ENCODE measurements around the gene GGT1. TPM values are rescaled to one million over a fixed set of nuclear protein-coding genes. Genes with fewer than 3 reads are reported as not detected.
A peak's percentile ranks its signal among the peaks of the same experiment; 100 is the strongest.

GGT1 gene
- total RNA-seq, 1 experiment from 2014 or later = 14.0 TPM

DNA sequence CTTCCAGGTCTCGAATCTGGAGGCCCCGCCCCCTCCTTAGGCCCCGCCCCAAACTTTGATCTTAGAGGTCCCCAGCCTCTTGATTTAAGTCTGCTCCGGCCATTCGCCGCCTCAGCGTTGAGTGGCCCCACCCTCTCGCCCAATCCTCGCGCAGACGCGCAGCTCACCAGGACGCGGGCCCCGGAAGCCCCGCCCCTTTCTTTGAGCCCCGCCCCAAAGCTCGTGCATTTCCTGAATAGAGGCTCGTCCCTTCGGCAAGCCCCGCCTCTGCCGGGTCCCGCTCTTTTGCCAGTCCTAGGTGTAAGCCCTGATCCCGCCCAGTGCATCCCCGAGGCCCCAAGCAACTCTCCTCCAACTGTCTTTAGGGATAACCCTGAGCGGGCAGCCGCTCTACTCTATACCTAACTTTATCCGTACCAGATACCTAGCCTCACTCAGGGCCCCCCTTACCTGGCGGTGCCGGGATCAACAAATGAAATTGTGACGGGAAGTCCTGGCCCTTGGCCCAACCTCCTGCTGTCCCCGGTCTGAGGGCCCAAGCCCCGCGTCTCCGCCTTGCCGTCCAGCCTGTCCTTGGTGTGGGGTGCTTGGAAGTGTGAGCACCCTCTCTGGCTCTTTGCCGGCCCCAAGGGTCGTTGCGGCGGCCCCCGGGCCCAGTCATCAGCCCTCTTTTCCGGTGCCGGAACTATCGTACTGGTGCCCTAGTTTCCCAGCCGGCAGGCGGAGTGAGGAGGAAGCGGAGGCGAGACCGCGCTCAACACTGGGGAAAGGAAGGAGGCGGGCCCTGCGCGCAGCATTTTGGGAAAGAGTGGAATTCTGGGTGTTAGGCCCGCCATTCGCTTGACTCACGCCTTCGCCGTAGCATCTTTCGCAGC is 47.6 kb upstream of the GGT1 start, which contains the start of gene SNRPD3 (continued):
- peak; percentile 85 for TF ChIP-seq YY1 (IDR thresholded peaks at IDR 0.05; ENCODE audit: extremely low read depth, insufficient replicate concordance, low read depth, low read length)
- no peak for TF ChIP-seq EZH2phosphoT487 (IDR thresholded peaks at IDR 0.05; ENCODE audit: borderline replicate concordance)
- no peak for TF ChIP-seq JUND (IDR thresholded peaks at IDR 0.05)
- peak; percentile 68 for TF ChIP-seq ELF1 (IDR thresholded peaks at IDR 0.05; ENCODE audit: borderline replicate concordance, low read depth)
- peak; percentile 75 for TF ChIP-seq SP1 (IDR thresholded peaks at IDR 0.05; ENCODE audit: low read depth)

DNA sequence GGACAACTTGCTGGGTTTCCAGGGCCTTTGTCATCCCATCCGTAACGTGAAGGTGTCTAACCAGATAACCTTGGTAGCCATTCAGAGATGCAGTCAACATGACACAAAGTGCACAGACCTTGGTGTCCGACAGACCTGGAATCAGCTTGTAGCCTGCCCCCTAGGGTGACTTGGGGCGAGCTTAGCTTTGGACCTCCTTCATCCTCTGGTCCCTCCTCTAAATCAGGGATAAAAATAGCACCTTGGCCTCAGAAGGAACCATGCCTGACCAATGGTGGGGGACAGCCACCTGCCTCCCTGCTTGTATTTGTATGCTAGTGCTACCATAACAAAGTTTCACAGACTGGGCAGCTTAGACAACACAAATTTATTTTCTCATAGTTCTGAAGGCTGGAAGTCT is 43.5 kb upstream of the GGT1 start:
- no peak for DNase-seq (ENCODE audit: low read depth, low spot score)
- H3K36me3 ChIP-seq (ENCODE audit: control insufficient read depth in 1 of 2, insufficient read depth in 2 of 2, low read length in 2 of 2) = peaks cover 38% of the 10 kb centered on the region in 2 experiments
- H3K4me2 ChIP-seq (ENCODE audit: low read length) = no peak overlapping the region
- ChIA-PET POLR2A (no interaction called here), CTCF (no interaction called here), RAD21 (ENCODE audit: low non-redundant PET in 1 of 2, low total read pairs in 2 of 2, uncharacterized antibody in 2 of 2, unreplicated experiment in 2 of 2) (no interaction called here)
- peaks cover 6 to 10% of the 10 kb centered on the region in 2 experiments for H3K4me1 ChIP-seq (ENCODE audit: control insufficient read depth in 1 of 2, insufficient read depth in 2 of 2, low read length in 2 of 2)
- no peak overlapping the region for H3K4me3 ChIP-seq (replicated peaks in 1 of 2; ENCODE audit: low read depth in 1 of 2, low read length in 2 of 2)
- intact Hi-C loops (cut with micrococcal nuclease) = no loop called here
- peaks cover 17% of the 10 kb centered on the region; the same call in 1 of the 2 replicates for H4K20me1 ChIP-seq (ENCODE audit: insufficient read depth)
- no peaks in the 10 kb centered on the region for H3K9me3 ChIP-seq (ENCODE audit: control insufficient read depth in 1 of 2, insufficient read depth in 1 of 2, low read depth in 1 of 2, low read length in 2 of 2)
- H3K27ac ChIP-seq (ENCODE audit: low read depth, low read length) = no peak overlapping the region
- no peak overlapping the region for H3K9ac ChIP-seq (ENCODE audit: low read length)
- ATAC-seq = no peak
- no peaks in the 10 kb centered on the region for H3K9me2 ChIP-seq (ENCODE audit: insufficient read depth)
- no peaks in the 10 kb centered on the region for H3K27me3 ChIP-seq (ENCODE audit: insufficient read depth, low read length)
- BruUV-seq (replicated peaks) = no TSS peak
- no peak overlapping the region for H2AFZ ChIP-seq (ENCODE audit: low read depth, low read length, poor library complexity, severe bottlenecking)
- peaks cover 95% of the 10 kb centered on the region for H3K79me2 ChIP-seq (ENCODE audit: insufficient read depth, low read length)
- TF ChIP-seq, protein P1, sequence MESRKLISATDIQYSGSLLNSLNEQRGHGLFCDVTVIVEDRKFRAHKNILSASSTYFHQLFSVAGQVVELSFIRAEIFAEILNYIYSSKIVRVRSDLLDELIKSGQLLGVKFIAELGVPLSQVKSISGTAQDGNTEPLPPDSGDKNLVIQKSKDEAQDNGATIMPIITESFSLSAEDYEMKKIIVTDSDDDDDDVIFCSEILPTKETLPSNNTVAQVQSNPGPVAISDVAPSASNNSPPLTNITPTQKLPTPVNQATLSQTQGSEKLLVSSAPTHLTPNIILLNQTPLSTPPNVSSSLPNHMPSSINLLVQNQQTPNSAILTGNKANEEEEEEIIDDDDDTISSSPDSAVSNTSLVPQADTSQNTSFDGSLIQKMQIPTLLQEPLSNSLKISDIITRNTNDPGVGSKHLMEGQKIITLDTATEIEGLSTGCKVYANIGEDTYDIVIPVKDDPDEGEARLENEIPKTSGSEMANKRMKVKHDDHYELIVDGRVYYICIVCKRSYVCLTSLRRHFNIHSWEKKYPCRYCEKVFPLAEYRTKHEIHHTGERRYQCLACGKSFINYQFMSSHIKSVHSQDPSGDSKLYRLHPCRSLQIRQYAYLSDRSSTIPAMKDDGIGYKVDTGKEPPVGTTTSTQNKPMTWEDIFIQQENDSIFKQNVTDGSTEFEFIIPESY (IDR thresholded peaks at IDR 0.05; ENCODE audit: extremely low read depth, insufficient replicate concordance, low read length) = no peak
- TF ChIP-seq RAD21 (IDR thresholded peaks at IDR 0.05; ENCODE audit: low read depth) (no peak), ZNF274 (IDR thresholded peaks at IDR 0.05; ENCODE audit: low read depth, low read length) (no peak), CEBPB (IDR thresholded peaks at IDR 0.05; ENCODE audit: low read depth) (no peak), JUND (IDR thresholded peaks at IDR 0.05) (no peak), POLR2A (IDR thresholded peaks at IDR 0.05; ENCODE audit: borderline replicate concordance, extremely low read depth, insufficient read depth, insufficient read length) (no peak), EZH2 (IDR thresholded peaks at IDR 0.05) (no peak), SRF (IDR thresholded peaks at IDR 0.05; ENCODE audit: low read depth) (no peak), SP1 (IDR thresholded peaks at IDR 0.05; ENCODE audit: low read depth) (no peak), TCF7L2 (IDR thresholded peaks at IDR 0.05; ENCODE audit: borderline replicate concordance, extremely low read depth, insufficient read depth, insufficient read length) (no peak), FOSL1 (IDR thresholded peaks at IDR 0.05; ENCODE audit: low read depth) (no peak), ELF1 (IDR thresholded peaks at IDR 0.05; ENCODE audit: borderline replicate concordance, low read depth) (no peak), EGR1 (IDR thresholded peaks at IDR 0.05; ENCODE audit: low read depth) (no peak)
- TF ChIP-seq, protein P2, sequence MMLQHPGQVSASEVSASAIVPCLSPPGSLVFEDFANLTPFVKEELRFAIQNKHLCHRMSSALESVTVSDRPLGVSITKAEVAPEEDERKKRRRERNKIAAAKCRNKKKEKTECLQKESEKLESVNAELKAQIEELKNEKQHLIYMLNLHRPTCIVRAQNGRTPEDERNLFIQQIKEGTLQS (IDR thresholded peaks at IDR 0.05) = no peak
- TF ChIP-seq, protein P3, sequence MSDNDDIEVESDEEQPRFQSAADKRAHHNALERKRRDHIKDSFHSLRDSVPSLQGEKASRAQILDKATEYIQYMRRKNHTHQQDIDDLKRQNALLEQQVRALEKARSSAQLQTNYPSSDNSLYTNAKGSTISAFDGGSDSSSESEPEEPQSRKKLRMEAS (IDR thresholded peaks at IDR 0.05) = no peak
- TF ChIP-seq, protein P4, sequence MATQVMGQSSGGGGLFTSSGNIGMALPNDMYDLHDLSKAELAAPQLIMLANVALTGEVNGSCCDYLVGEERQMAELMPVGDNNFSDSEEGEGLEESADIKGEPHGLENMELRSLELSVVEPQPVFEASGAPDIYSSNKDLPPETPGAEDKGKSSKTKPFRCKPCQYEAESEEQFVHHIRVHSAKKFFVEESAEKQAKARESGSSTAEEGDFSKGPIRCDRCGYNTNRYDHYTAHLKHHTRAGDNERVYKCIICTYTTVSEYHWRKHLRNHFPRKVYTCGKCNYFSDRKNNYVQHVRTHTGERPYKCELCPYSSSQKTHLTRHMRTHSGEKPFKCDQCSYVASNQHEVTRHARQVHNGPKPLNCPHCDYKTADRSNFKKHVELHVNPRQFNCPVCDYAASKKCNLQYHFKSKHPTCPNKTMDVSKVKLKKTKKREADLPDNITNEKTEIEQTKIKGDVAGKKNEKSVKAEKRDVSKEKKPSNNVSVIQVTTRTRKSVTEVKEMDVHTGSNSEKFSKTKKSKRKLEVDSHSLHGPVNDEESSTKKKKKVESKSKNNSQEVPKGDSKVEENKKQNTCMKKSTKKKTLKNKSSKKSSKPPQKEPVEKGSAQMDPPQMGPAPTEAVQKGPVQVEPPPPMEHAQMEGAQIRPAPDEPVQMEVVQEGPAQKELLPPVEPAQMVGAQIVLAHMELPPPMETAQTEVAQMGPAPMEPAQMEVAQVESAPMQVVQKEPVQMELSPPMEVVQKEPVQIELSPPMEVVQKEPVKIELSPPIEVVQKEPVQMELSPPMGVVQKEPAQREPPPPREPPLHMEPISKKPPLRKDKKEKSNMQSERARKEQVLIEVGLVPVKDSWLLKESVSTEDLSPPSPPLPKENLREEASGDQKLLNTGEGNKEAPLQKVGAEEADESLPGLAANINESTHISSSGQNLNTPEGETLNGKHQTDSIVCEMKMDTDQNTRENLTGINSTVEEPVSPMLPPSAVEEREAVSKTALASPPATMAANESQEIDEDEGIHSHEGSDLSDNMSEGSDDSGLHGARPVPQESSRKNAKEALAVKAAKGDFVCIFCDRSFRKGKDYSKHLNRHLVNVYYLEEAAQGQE (IDR thresholded peaks at IDR 0.05; ENCODE audit: low read depth) = no peak
